Adrenal gland (tissue), 12 donors: ENCODE measurements around the gene VAMP4. TPM values are rescaled to one million over a fixed set of nuclear protein-coding genes. Genes with fewer than 3 reads are reported as not detected.

Source experiments
- DNase-seq, 7 donors: peaks; one replicate each; pipeline ENCODE4 v3.0.0-alpha.2; 2019 to 2020
- H3K27ac ChIP-seq, 5 donors: fragments of 200-600 bp; sonication (generic) in 4 of 5; 1 replicate in 3 of 5; 2 replicates in 2 of 5; pipeline versions ENCODE4 v1.5.1 to v1.8.0; 2016 to 2020; ENCODE audit warnings: mild to moderate bottlenecking in 1 of 5
- H3K27me3 ChIP-seq: fragments of 200-600 bp; 2 replicates; pipeline ENCODE4 v1.8.0; 2021
- H3K36me3 ChIP-seq, 2 donors: fragments of 200-600 bp; replicated peaks in 1 of 2; 1 replicate in 1 of 2; 2 replicates in 1 of 2; pipeline versions ENCODE4 v1.5.1 to v1.8.0; 2018 to 2022
- H3K4me1 ChIP-seq, 2 donors: fragments of 200-600 bp; replicated peaks in 1 of 2; 1 replicate in 1 of 2; 2 replicates in 1 of 2; pipeline versions ENCODE4 v1.5.1 to v1.8.0; 2018 to 2021
- H3K4me3 ChIP-seq, 4 donors: fragments of 200-600 bp; sonication (generic) in 3 of 4; one replicate each; pipeline ENCODE4 v1.5.1; 2016 to 2018
- H3K9me3 ChIP-seq, 3 donors: fragments of 200-600 bp; sonication (generic) in 1 of 3; replicated peaks in 1 of 3; 1 replicate in 2 of 3; 2 replicates in 1 of 3; pipeline versions ENCODE4 v1.5.1 to v1.8.0; 2016 to 2021
- POLR2A ChIP-seq, 2 donors: fragments of 450-650 bp; IDR thresholded peaks; one replicate each; pipeline ENCODE4 v1.6.1; 2017; ENCODE audit warnings: antibody characterized with exemption in 2 of 2, mild to moderate bottlenecking in 2 of 2, moderate library complexity in 1 of 2
- WGBS, 4 donors: extraction: QIAGEN DNeasy Blood & Tissue Kit in 2 of 4; methylation state at CpG; one replicate each; pipeline versions ENCODE4 v1.1.5 to v1.1.7; 2013 to 2017; 5-methylcytosine and 5-hydroxymethylcytosine counted together
- intact Hi-C, 2 donors: fragments of 100-400 bp; cut with DNase I; formaldehyde crosslinking; loops; one replicate each; pipeline versions ENCODE4 v1.14.1 to v1.15.0; 2022 to 2023
- polyA plus RNA-seq, 3 donors: library from polyadenylated mRNA; stranded (reverse); fragments of 200-250 nt in 2 of 3; fragments of 350-450 nt in 1 of 3; fragmentation: Illumina TruSeq in 1 of 3; extraction: RNeasy Lipid Tissue Mini Kit (QIAGEN cat#74804) in 1 of 3; gene quantifications; one replicate each; pipeline ENCODE4 v1.2.3, GENCODE V29; 2013 to 2014
- total RNA-seq, 9 donors: library from RNA; depleted of rRNA in 4 of 9; stranded (reverse); fragments of >200 nt in 4 of 9; fragments of 120-200 nt in 1 of 9; fragmentation: NEBNext Ultra II Directional in 1 of 9; extraction: Animal tissue kit (Norgen Biotek cat#: 25700) in 1 of 9; gene quantifications; one replicate each; pipeline versions ENCODE4 v1.1.0 to v1.2.4, GENCODE V29; 2013 to 2023
- TF ChIP-seq, protein P1 (sequence below), 6 experiments: fragments of 450-650 bp in 4 of 6; fragments of 200-600 bp in 2 of 6; sonication (generic) in 1 of 6; IDR thresholded peaks; 1 replicate in 5 of 6; 2 replicates in 1 of 6; pipeline versions ENCODE4 v1.5.1 to v1.8.0; 2016 to 2021; ENCODE audit warnings: antibody characterized with exemption in 6 of 6, mild to moderate bottlenecking in 2 of 6, moderate library complexity in 1 of 6
- donor health status: healthy with polysubstance abuse.
- donor health status: Bipolar disorder and iron deficiency.
- donor health status: DM: yes; HTN: yes; CAD: no.
- donor health status: DM: no; HTN: no; CAD: no.
- donor health status: DM: no; HTN: no; CAD: no.
- donor health status: DM: yes; HTN: yes; CAD: no.

The VAMP4 gene
- total and polyA plus RNA-seq, 12 donors = 6.1 to 23.7 (median 14.8) TPM

DNA sequence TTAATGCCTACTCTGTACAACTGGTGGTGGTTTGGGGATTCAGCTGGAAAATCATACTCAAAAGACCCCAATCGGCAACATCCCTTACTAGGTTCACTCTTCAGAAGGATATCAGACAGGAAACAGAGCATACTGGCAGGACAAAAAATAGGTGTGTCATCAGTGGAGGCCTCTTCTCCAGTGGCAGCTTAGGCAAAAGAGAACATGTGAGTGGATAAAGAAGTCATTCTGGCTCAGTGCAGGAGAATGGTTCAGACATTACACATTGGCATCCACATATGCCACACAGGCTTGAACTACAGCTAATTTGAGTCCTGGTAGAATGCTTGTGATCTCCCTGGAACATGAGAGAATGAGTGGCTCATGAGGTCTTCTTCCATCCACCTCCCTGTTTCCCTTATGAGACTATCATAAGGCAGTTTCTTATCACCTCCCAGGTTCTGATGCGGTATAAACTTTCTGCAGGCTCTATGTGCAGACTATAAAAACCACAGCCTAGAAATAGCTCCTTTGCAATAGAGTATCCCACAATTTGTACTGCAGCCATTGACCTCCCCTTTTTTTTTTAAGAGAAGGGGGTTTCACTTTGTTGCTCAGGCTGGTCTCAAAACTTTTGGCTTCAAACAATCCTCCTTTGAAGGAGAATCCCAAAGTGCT lies 24.7 kb downstream of the VAMP4 start:
- Histone ChIP-seq H3K9me3 (no peaks in the 10 kb centered on the region), H3K4me3 (no peak overlapping the region), H3K4me1 (peaks cover 0 to 12% of the 10 kb centered on the region in 2 donors), H3K27ac (peak overlapping the region in 1 of 5 donors; percentile 21), H3K36me3 (no peaks in the 10 kb centered on the region), H3K27me3 (no peaks in the 10 kb centered on the region)
- intact Hi-C loops = loop anchor here (5.0 to 10.0 kb wide), 3 partner anchors 72 to 232 kb away; partner anchors contain the start of gene PRRC2C (in 1 of the 2)
- no peak for DNase-seq
- 76 to 95% (median 88%) methylated on average over 2 of the region's 2 CpGs for WGBS, 4 donors
- TF ChIP-seq POLR2A (IDR thresholded peaks at IDR 0.05) = no peak
- TF ChIP-seq, protein P1, sequence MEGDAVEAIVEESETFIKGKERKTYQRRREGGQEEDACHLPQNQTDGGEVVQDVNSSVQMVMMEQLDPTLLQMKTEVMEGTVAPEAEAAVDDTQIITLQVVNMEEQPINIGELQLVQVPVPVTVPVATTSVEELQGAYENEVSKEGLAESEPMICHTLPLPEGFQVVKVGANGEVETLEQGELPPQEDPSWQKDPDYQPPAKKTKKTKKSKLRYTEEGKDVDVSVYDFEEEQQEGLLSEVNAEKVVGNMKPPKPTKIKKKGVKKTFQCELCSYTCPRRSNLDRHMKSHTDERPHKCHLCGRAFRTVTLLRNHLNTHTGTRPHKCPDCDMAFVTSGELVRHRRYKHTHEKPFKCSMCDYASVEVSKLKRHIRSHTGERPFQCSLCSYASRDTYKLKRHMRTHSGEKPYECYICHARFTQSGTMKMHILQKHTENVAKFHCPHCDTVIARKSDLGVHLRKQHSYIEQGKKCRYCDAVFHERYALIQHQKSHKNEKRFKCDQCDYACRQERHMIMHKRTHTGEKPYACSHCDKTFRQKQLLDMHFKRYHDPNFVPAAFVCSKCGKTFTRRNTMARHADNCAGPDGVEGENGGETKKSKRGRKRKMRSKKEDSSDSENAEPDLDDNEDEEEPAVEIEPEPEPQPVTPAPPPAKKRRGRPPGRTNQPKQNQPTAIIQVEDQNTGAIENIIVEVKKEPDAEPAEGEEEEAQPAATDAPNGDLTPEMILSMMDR (IDR thresholded peaks at IDR 0.05) = no peak

DNA sequence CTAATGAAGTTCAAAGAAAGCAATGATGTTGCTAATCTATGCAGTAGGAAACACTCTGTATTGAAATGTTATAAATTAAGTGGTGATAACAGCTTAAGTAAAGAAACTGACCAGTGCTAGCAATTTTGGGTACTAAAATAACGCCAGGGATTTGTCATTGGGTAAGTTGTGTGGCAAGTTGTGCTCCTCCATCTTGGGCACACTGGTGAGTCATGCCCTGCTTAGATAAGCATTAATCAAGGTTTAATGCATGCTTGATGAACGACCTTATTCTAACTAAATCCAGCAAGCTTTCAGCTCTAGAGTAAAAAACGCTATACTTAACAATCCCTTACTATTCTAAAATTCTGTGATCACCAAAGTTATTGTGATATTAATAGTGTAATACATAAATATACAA lies 25.2 kb downstream of the VAMP4 start:
- H3K4me3 ChIP-seq = no peak overlapping the region
- H3K9me3 ChIP-seq = no peaks in the 10 kb centered on the region
- WGBS, 4 donors = 36 to 44% (median 42%) methylated on average over 3 of the region's 3 CpGs
- no peaks in the 10 kb centered on the region for H3K36me3 ChIP-seq
- intact Hi-C loops = loop anchor here (5.0 to 10.0 kb wide), 3 partner anchors 72 to 232 kb away; partner anchors contain the start of gene PRRC2C (in 1 of the 2)
- H3K27me3 ChIP-seq = no peaks in the 10 kb centered on the region
- H3K4me1 ChIP-seq = peaks cover 0 to 12% of the 10 kb centered on the region in 2 donors
- TF ChIP-seq, protein P1 (IDR thresholded peaks at IDR 0.05) = no peak
- TF ChIP-seq POLR2A (IDR thresholded peaks at IDR 0.05) = no peak
- peak in 2 of 7 donors; percentile 29 to 51 for DNase-seq
- H3K27ac ChIP-seq = peak overlapping the region in 1 of 5 donors; percentile 21

DNA sequence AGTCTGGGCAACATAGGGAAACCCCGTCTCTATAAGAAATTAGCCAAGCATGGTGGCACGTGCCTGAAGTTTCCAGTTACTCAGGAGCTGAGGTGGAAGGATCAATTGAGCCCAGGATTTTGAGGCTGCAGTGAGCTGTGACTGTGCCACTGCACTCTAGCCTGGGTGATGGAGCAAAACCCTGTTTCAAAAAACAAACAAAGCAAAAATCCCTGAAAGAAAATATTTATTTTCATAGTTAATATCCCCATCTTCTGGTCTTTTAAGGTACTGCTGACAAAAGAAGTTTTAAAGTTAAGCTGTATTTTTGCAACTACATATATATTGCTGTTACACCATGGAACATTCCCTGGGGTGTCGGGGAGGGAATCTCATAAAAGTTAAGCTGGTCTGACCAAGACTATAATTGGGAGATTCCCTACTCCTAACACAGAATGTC lies 26.0 kb downstream of the VAMP4 start:
- DNase-seq = no peak
- Histone ChIP-seq H3K4me3 (no peak overlapping the region), H3K27me3 (no peaks in the 10 kb centered on the region), H3K27ac (no peak overlapping the region), H3K9me3 (no peaks in the 10 kb centered on the region), H3K36me3 (no peaks in the 10 kb centered on the region), H3K4me1 (peaks cover 0 to 12% of the 10 kb centered on the region in 2 donors)
- intact Hi-C loops = loop anchor here (5.0 to 10.0 kb wide), 3 partner anchors 71 to 231 kb away; partner anchors contain the start of gene PRRC2C (in 1 of the 2)
- TF ChIP-seq, protein P1 (IDR thresholded peaks at IDR 0.05) = peak; percentile 35 to 61 (median 52)
- TF ChIP-seq POLR2A (IDR thresholded peaks at IDR 0.05) = no peak
- 73 to 80% (median 78%) methylated on average over 3 of the region's 3 CpGs for WGBS, 4 donors

DNA sequence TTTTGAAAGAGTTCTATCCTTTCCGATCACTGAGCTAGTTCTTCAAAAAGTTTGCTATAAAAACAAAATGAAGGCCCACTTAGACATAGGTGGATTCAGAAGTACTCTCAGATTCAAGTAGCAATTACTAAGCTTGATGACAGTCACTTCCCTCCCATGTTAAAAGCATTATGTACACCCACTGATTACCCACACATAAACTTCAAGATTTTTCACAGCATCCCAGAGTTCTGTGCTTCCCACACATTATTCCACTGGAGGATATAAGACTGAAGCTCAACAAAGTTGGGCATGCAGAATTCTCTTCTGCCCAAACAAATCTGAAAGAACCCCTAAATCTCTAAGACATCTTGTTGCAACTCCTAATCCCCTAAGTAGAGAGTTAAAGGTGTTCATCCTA lies 29.5 kb downstream of the VAMP4 start:
- Histone ChIP-seq H3K27ac (no peak overlapping the region), H3K4me1 (peaks cover 0 to 12% of the 10 kb centered on the region in 2 donors), H3K4me3 (no peak overlapping the region), H3K9me3 (no peaks in the 10 kb centered on the region), H3K36me3 (peaks cover 0 to 14% of the 10 kb centered on the region in 2 donors), H3K27me3 (no peaks in the 10 kb centered on the region)
- intact Hi-C loops = loop anchor here (10.0 kb wide), 2 partner anchors 68 to 228 kb away; partner anchors contain the start of gene PRRC2C (in 1 of the 2)
- TF ChIP-seq POLR2A (IDR thresholded peaks at IDR 0.05) = no peak
- TF ChIP-seq, protein P1 (IDR thresholded peaks at IDR 0.05) = no peak
- DNase-seq = no peak
- 88 to 100% (median 98%) methylated on average over 1 of the region's 1 CpG for WGBS, 4 donors
